ENCODE measurements around the gene NFE2L3. TPM values are rescaled to one million over a fixed set of nuclear protein-coding genes. Genes with fewer than 3 reads are reported as not detected.

Gene NFE2L3
- total RNA-seq, 1 donor from 2014 or later, result 50.4 TPM

GRCh38 chr7:26178272-26178960, 26.4 kb downstream of the NFE2L3 start:
- no peak overlapping the region for H3K4me3 ChIP-seq (ENCODE audit: insufficient read depth, low read depth, low read length)
- no peaks in the 10 kb centered on the region for H3K27me3 ChIP-seq (ENCODE audit: insufficient read depth, low read length)
- H3K4me2 ChIP-seq (ENCODE audit: low read length), result no peak overlapping the region
- peaks cover 31% of the 10 kb centered on the region for H4K20me1 ChIP-seq (ENCODE audit: insufficient read depth, low read length)
- no peak overlapping the region for H2AFZ ChIP-seq (ENCODE audit: low read depth, low read length)
- no peak overlapping the region for H3K4me3 Mint-ChIP-seq (ENCODE audit: unreplicated experiment)
- H3K79me2 ChIP-seq (ENCODE audit: insufficient read depth, low read length), result no peaks in the 10 kb centered on the region
- no peaks in the 10 kb centered on the region for H3K36me3 ChIP-seq (ENCODE audit: insufficient read depth, low read length)
- no peak overlapping the region for H3K27ac ChIP-seq (ENCODE audit: low read depth, low read length)
- peaks cover 9% of the 10 kb centered on the region for H3K36me3 Mint-ChIP-seq (ENCODE audit: low read depth, unreplicated experiment)
- H3K9me3 Mint-ChIP-seq (ENCODE audit: unreplicated experiment), result no peaks in the 10 kb centered on the region
- no peak for FAIRE-seq
- no peaks in the 10 kb centered on the region for H3K4me1 ChIP-seq (ENCODE audit: insufficient read depth, low read length)
- peak overlapping the region; percentile 53 for H3K27ac Mint-ChIP-seq (ENCODE audit: unreplicated experiment)
- H3K9ac ChIP-seq (ENCODE audit: low read length), result no peak overlapping the region
- no peaks in the 10 kb centered on the region for H3K9me3 ChIP-seq (ENCODE audit: insufficient read depth, low read depth, low read length)
- no peaks in the 10 kb centered on the region for H3K27me3 Mint-ChIP-seq (ENCODE audit: low read depth, unreplicated experiment)
- TF ChIP-seq, protein P1, sequence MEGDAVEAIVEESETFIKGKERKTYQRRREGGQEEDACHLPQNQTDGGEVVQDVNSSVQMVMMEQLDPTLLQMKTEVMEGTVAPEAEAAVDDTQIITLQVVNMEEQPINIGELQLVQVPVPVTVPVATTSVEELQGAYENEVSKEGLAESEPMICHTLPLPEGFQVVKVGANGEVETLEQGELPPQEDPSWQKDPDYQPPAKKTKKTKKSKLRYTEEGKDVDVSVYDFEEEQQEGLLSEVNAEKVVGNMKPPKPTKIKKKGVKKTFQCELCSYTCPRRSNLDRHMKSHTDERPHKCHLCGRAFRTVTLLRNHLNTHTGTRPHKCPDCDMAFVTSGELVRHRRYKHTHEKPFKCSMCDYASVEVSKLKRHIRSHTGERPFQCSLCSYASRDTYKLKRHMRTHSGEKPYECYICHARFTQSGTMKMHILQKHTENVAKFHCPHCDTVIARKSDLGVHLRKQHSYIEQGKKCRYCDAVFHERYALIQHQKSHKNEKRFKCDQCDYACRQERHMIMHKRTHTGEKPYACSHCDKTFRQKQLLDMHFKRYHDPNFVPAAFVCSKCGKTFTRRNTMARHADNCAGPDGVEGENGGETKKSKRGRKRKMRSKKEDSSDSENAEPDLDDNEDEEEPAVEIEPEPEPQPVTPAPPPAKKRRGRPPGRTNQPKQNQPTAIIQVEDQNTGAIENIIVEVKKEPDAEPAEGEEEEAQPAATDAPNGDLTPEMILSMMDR (IDR thresholded peaks at IDR 0.05; ENCODE audit: insufficient read depth, low read depth, low read length), result no peak
- TF ChIP-seq EZH2 (IDR thresholded peaks at IDR 0.05; ENCODE audit: insufficient read depth, low read length), result no peak
- H3K4me1 Mint-ChIP-seq (ENCODE audit: low read depth, unreplicated experiment), result peaks cover 6% of the 10 kb centered on the region
- DNase-seq (ENCODE audit: low read depth), result no peak

- H3K27ac Mint-ChIP-seq (ENCODE audit: unreplicated experiment), result peak overlapping the region; percentile 26
Observed at GRCh38 chr7:26179422-26179821, 27.4 kb downstream of the NFE2L3 start.

More at GRCh38 chr7:26179422-26179821, 27.4 kb downstream of the NFE2L3 start:
- Histone ChIP-seq H3K4me1 (ENCODE audit: insufficient read depth, low read length) (no peaks in the 10 kb centered on the region), H3K4me3 (ENCODE audit: insufficient read depth, low read depth, low read length) (no peak overlapping the region), H3K79me2 (ENCODE audit: insufficient read depth, low read length) (no peaks in the 10 kb centered on the region), H2AFZ (ENCODE audit: low read depth, low read length) (no peak overlapping the region), H4K20me1 (ENCODE audit: insufficient read depth, low read length) (peaks cover 37% of the 10 kb centered on the region), H3K9me3 (ENCODE audit: insufficient read depth, low read depth, low read length) (no peaks in the 10 kb centered on the region), H3K9ac (ENCODE audit: low read length) (no peak overlapping the region), H3K36me3 (ENCODE audit: insufficient read depth, low read length) (peaks cover 2% of the 10 kb centered on the region), H3K27ac (ENCODE audit: low read depth, low read length) (no peak overlapping the region), H3K4me2 (ENCODE audit: low read length) (no peak overlapping the region), H3K27me3 (ENCODE audit: insufficient read depth, low read length) (no peaks in the 10 kb centered on the region)
- TF ChIP-seq, protein P1 (IDR thresholded peaks at IDR 0.05; ENCODE audit: insufficient read depth, low read depth, low read length), result no peak
- Mint-ChIP-seq H3K36me3 (ENCODE audit: low read depth, unreplicated experiment) (peaks cover 9% of the 10 kb centered on the region), H3K4me1 (ENCODE audit: low read depth, unreplicated experiment) (peaks cover 12% of the 10 kb centered on the region), H3K27me3 (ENCODE audit: low read depth, unreplicated experiment) (no peaks in the 10 kb centered on the region), H3K9me3 (ENCODE audit: unreplicated experiment) (no peaks in the 10 kb centered on the region), H3K4me3 (ENCODE audit: unreplicated experiment) (no peak overlapping the region)
- no peak for DNase-seq (ENCODE audit: low read depth)
- no peak for FAIRE-seq
